HCT116 (cell line): ENCODE results near the gene EIF5A2. TPM values are rescaled to one million over a fixed set of nuclear protein-coding genes. Genes with fewer than 3 reads are reported as not detected.

ENCODE experiments used
- ATAC-seq: fragments of 200-7000 bp; cut with Tn5 transposase; 2 replicates; pipeline ENCODE4 v1.9.1; 2020; ENCODE audit warnings: mild to moderate bottlenecking, moderate library complexity
- BruUV-seq: library from RNA; stranded (reverse); fragments of 400-500 nt; replicated peaks from 2 replicates; lab custom pipeline; 2021; lab: Mats Ljungman, UMichigan
- CTCF ChIA-PET: fragments of 300-600 bp; sonication (Branson Sonifier 250); formaldehyde crosslinking; loops from one replicate; lab custom pipeline; 2021; ENCODE audit warnings: antibody characterized with exemption; lab: Charles Lee
- POLR2A ChIA-PET: fragments of 300-600, 350-600 bp; sonication (Branson Sonifier 250); formaldehyde crosslinking; loops from one replicate; lab custom pipeline; 2021; ENCODE audit warnings: antibody characterized with exemption; lab: Charles Lee
- RAD21 ChIA-PET, 2 experiments: fragments of 300-600 bp; sonication (Branson Sonifier 250); formaldehyde crosslinking; loops; one replicate each; lab custom pipeline; 2023; ENCODE audit warnings: low total read pairs in 2 of 2; ENCODE audit not compliant: uncharacterized antibody in 2 of 2, unreplicated experiment in 2 of 2, low non-redundant PET in 1 of 2; lab: Charles Lee
- DNase-seq: peaks from one replicate; pipeline ENCODE4 v3.0.0-alpha.2; 2010; ENCODE audit warnings: low read depth, low spot score
- H2AFZ ChIP-seq: fragments of 200-600 bp; shearing (Covaris generic), sonication (generic); 2 replicates; pipeline ENCODE4 v1.6.1; 2017; ENCODE audit warnings: low read depth, mixed run types, mixed read lengths, antibody characterized with exemption, low read length; ENCODE audit not compliant: poor library complexity, severe bottlenecking
- H3K27ac ChIP-seq: 2 replicates; pipeline ENCODE4 v1.5.1; 2012; ENCODE audit warnings: low read depth, low read length
- H3K27me3 ChIP-seq: fragments of 200-600 bp; sonication (generic); 2 replicates; pipeline ENCODE4 v1.6.1; 2016; ENCODE audit warnings: mixed run types, low read length, mixed read lengths; ENCODE audit not compliant: insufficient read depth
- H3K36me3 ChIP-seq, 2 experiments: fragments of 200-500 bp in 1 of 2; fragments of 200-600 bp in 1 of 2; sonication (Bioruptor generic) in 1 of 2; sonication (generic) in 1 of 2; 2 replicates each; pipeline versions ENCODE4 v1.5.1 to v1.6.1; 2014 to 2016; ENCODE audit warnings: low read length in 2 of 2, inconsistent platforms in 1 of 2, mixed read lengths in 1 of 2, mixed run types in 1 of 2; ENCODE audit not compliant: insufficient read depth in 2 of 2, control insufficient read depth in 1 of 2
- H3K4me1 ChIP-seq, 2 experiments: fragments of 200-600 bp in 1 of 2; sonication (generic) in 1 of 2; 2 replicates each; pipeline versions ENCODE4 v1.5.1 to v1.6.1; 2012 to 2017; ENCODE audit warnings: low read length in 2 of 2, inconsistent platforms in 1 of 2, mild to moderate bottlenecking in 1 of 2, mixed read lengths in 1 of 2, mixed run types in 1 of 2, moderate library complexity in 1 of 2; ENCODE audit not compliant: insufficient read depth in 2 of 2, control insufficient read depth in 1 of 2
- H3K4me2 ChIP-seq: fragments of 200-600 bp; sonication (generic); 2 replicates; pipeline ENCODE4 v1.6.1; 2017; ENCODE audit warnings: mixed run types, low read length, mixed read lengths
- H3K4me3 ChIP-seq, 2 experiments: fragments of 200-600 bp in 1 of 2; sonication (generic) in 1 of 2; replicated peaks in 1 of 2; 2 replicates each; pipeline ENCODE4 v1.5.1; 2011 to 2016; ENCODE audit warnings: low read length in 2 of 2, control low read depth in 1 of 2, low read depth in 1 of 2, mild to moderate bottlenecking in 1 of 2, mixed read lengths in 1 of 2, mixed run types in 1 of 2
- H3K79me2 ChIP-seq: fragments of 200-600 bp; sonication (generic); 2 replicates; pipeline ENCODE4 v1.6.1; 2017; ENCODE audit warnings: mild to moderate bottlenecking, mixed run types, low read length, moderate library complexity, mixed read lengths; ENCODE audit not compliant: insufficient read depth
- H3K9ac ChIP-seq: fragments of 200-600 bp; sonication (generic); 2 replicates; pipeline ENCODE4 v1.6.1; 2016; ENCODE audit warnings: low read length, mixed read lengths
- H3K9me2 ChIP-seq: fragments of 200-600 bp; sonication (generic), shearing (Covaris generic); 2 replicates; pipeline ENCODE4 v1.6.1; 2017; ENCODE audit warnings: mixed run types, mild to moderate bottlenecking, moderate library complexity; ENCODE audit not compliant: insufficient read depth
- H3K9me3 ChIP-seq, 2 experiments: fragments of 200-500 bp in 1 of 2; fragments of 200-600 bp in 1 of 2; sonication (Bioruptor generic) in 1 of 2; sonication (generic) in 1 of 2; 2 replicates each; pipeline ENCODE4 v1.6.1; 2014 to 2017; ENCODE audit warnings: low read length in 2 of 2, mixed read lengths in 2 of 2, inconsistent platforms in 1 of 2, low read depth in 1 of 2, mild to moderate bottlenecking in 1 of 2, mixed run types in 1 of 2, moderate library complexity in 1 of 2; ENCODE audit not compliant: control insufficient read depth in 1 of 2, insufficient read depth in 1 of 2
- H4K20me1 ChIP-seq: fragments of 200-600 bp; sonication (generic), shearing (Covaris generic); 2 replicates; pipeline ENCODE4 v1.6.1; 2017; ENCODE audit warnings: mixed run types, mild to moderate bottlenecking, moderate library complexity; ENCODE audit not compliant: insufficient read depth
- ELF1 ChIP-seq: IDR thresholded peaks from 2 replicates; pipeline ENCODE4 v1.6.1; 2012; ENCODE audit warnings: low read depth, borderline replicate concordance
- EZH2phosphoT487 ChIP-seq: fragments of 200-600 bp; IDR thresholded peaks from 2 replicates; pipeline ENCODE4 v1.6.1; 2018; ENCODE audit warnings: antibody characterized with exemption, borderline replicate concordance
- FOSL1 ChIP-seq: IDR thresholded peaks from 2 replicates; pipeline ENCODE4 v1.6.1; 2012; ENCODE audit warnings: low read depth
- MAX ChIP-seq: IDR thresholded peaks from 2 replicates; pipeline ENCODE4 v1.6.1; 2012
- POLR2A ChIP-seq: IDR thresholded peaks from 2 replicates; pipeline ENCODE4 v1.7.0; 2011; ENCODE audit warnings: borderline replicate concordance; ENCODE audit not compliant: insufficient read depth, insufficient read length; ENCODE audit errors: extremely low read depth
- POLR2AphosphoS5 ChIP-seq: IDR thresholded peaks from 2 replicates; pipeline ENCODE4 v1.6.1; 2011; ENCODE audit warnings: mild to moderate bottlenecking, low read depth, low read length, moderate library complexity
- RAD21 ChIP-seq: IDR thresholded peaks from 2 replicates; pipeline ENCODE4 v1.6.1; 2012; ENCODE audit warnings: low read depth, mild to moderate bottlenecking
- SP1 ChIP-seq: IDR thresholded peaks from 2 replicates; pipeline ENCODE4 v1.6.1; 2012; ENCODE audit warnings: low read depth
- SRF ChIP-seq: IDR thresholded peaks from 2 replicates; pipeline ENCODE4 v1.6.1; 2012; ENCODE audit warnings: low read depth
- TCF7L2 ChIP-seq: IDR thresholded peaks from 2 replicates; pipeline ENCODE4 v1.7.0; 2011; ENCODE audit warnings: borderline replicate concordance, inconsistent platforms; ENCODE audit not compliant: insufficient read depth, insufficient read length; ENCODE audit errors: extremely low read depth
- intact Hi-C: fragments of 100-400 bp; cut with micrococcal nuclease; formaldehyde crosslinking; loops from 2 replicates; pipeline ENCODE4 v1.10.0; 2022
- total RNA-seq: library from RNA; stranded (reverse); gene quantifications from one replicate; pipeline ENCODE4 v1.2.1, GENCODE V29; 2021; ENCODE audit not compliant: unreplicated experiment

The EIF5A2 gene
- total RNA-seq, 1 experiment from 2014 or later: 19.4 TPM

- H3K9me3 ChIP-seq: no peaks in the 10 kb centered on the region
- DNase-seq: no peak
- BruUV-seq: no TSS peak
- H3K9ac ChIP-seq: no peak overlapping the region
- no peak overlapping the region for H3K27ac ChIP-seq
- no peak overlapping the region for H3K4me2 ChIP-seq
- intact Hi-C loops: no loop called here
- CTCF ChIA-PET: interaction anchor here (1.5 kb wide), 1 partner anchor 15 kb away, joined by 4 read pairs; no protein-coding TSS in a partner anchor
- peaks cover 23 to 26% of the 10 kb centered on the region in 2 experiments for H3K36me3 ChIP-seq
- no peak overlapping the region for H2AFZ ChIP-seq
- no peaks in the 10 kb centered on the region for H3K9me2 ChIP-seq
- H3K4me3 ChIP-seq: no peak overlapping the region
- no peak for TF ChIP-seq FOSL1
- TF ChIP-seq RAD21: no peak
- TF ChIP-seq SP1: no peak
- no peak for TF ChIP-seq POLR2A
- no peak for TF ChIP-seq MAX
- no peak for TF ChIP-seq TCF7L2
- RAD21 ChIA-PET: no interaction called here
- POLR2A ChIA-PET: no interaction called here
- peaks cover 19% of the 10 kb centered on the region for H3K79me2 ChIP-seq
- peaks cover 3 to 6% of the 10 kb centered on the region in 2 experiments; a peak in 3 of 4 replicates for H3K4me1 ChIP-seq
- H4K20me1 ChIP-seq: peaks cover 26% of the 10 kb centered on the region
- no peaks in the 10 kb centered on the region for H3K27me3 ChIP-seq
- no peak for ATAC-seq
These were observed 44.6 kb downstream of the EIF5A2 start for GRCh38 chr3:170863816-170864215.

- ATAC-seq: no peak
- CTCF ChIA-PET: no interaction called here
These were observed 45.6 kb downstream of the EIF5A2 start for GRCh38 chr3:170862618-170863374.

More at GRCh38 chr3:170862618-170863374, 45.6 kb downstream of the EIF5A2 start:
- Histone ChIP-seq H4K20me1 (peaks cover 21% of the 10 kb centered on the region), H3K9me3 (no peaks in the 10 kb centered on the region), H3K4me2 (no peak overlapping the region), H3K27ac (no peak overlapping the region), H3K4me1 (peaks cover 0 to 1% of the 10 kb centered on the region in 2 experiments; a peak in 3 of 4 replicates), H3K36me3 (peaks cover 15 to 18% of the 10 kb centered on the region in 2 experiments), H2AFZ (no peak overlapping the region), H3K4me3 (no peak overlapping the region), H3K79me2 (peaks cover 9% of the 10 kb centered on the region), H3K27me3 (no peaks in the 10 kb centered on the region), H3K9me2 (no peaks in the 10 kb centered on the region), H3K9ac (no peak overlapping the region)
- DNase-seq: no peak
- ChIA-PET RAD21 (no interaction called here), POLR2A (no interaction called here)
- intact Hi-C loops: no loop called here
- BruUV-seq: no TSS peak
- TF ChIP-seq POLR2AphosphoS5: no peak
- no peak for TF ChIP-seq EZH2phosphoT487
- TF ChIP-seq SRF: no peak
- TF ChIP-seq ELF1: no peak
